GM12891 (cell line): ENCODE results near the gene TMEM145.

Experiments used
- POLR2A ChIP-seq: IDR thresholded peaks from 2 replicates; pipeline ENCODE4 v1.6.1; 2011; ENCODE audit warnings: low read depth, low read length, control low read depth
- POLR2AphosphoS5 ChIP-seq: IDR thresholded peaks from 2 replicates; pipeline ENCODE4 v1.6.1; 2011; ENCODE audit warnings: low read depth, low read length, control low read depth
- TAF1 ChIP-seq: IDR thresholded peaks from 2 replicates; pipeline ENCODE4 v1.6.1; 2011; ENCODE audit warnings: low read depth, low read length, control low read depth

GRCh38 chr19:42309686-42310085 is 3.4 kb upstream of the TMEM145 start:
- TF ChIP-seq POLR2A = no peak
- no peak for TF ChIP-seq POLR2AphosphoS5
- TF ChIP-seq TAF1 = no peak
